ENCODE measurements around the gene DYRK1A.

Gene DYRK1A

DNA sequence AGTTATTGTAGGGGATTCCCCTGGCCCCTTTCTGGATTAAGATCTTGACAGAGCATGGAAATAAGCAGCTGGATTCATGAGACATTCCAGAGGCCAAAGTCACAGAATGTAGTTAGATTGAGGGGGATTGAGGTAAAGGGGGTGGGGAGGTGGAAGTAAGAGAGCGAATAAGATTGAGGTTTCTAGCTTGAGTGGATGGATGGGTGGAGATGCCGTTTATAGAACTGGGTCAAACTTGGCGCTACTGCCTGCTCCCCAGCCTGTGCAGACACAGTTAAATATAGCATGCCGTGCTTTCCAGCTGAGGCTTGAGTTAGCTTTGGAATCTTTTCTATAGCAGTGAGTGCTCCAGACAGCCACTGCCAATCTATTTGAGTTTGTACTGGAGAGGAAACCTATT, 85.7 kb downstream of the DYRK1A start:
- no peak for DNase-seq

- DNase-seq: no peak
Observed at GRCh38 chr21:37453350-37453749, 86.8 kb downstream of the DYRK1A start.

GRCh38 chr21:37454869-37455503, 88.4 kb downstream of the DYRK1A start:
- no peak for DNase-seq

DNA sequence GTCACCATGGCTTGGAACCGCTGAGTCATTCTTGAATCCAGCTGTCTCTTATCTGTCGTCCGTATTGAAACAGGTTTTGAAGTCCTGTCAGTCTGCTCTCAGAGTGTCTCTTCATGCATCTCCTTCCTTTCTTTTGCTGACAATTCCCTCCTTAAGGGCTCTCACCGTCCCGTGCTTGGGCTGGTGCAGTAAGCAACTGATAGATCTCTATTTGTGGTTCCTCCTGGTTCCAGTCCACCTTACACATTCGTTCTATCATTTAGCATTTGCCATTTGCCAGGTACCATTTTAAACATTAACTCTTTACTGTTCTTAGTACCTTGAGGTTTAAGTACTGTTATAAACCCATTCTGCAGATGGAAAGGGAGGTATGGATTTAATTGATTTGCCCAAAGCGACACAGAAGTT, 88.9 kb downstream of the DYRK1A start:
- DNase-seq: no peak

- no peak for DNase-seq
Observed at GRCh38 chr21:37458669-37459276, 92.2 kb downstream of the DYRK1A start.

DNA sequence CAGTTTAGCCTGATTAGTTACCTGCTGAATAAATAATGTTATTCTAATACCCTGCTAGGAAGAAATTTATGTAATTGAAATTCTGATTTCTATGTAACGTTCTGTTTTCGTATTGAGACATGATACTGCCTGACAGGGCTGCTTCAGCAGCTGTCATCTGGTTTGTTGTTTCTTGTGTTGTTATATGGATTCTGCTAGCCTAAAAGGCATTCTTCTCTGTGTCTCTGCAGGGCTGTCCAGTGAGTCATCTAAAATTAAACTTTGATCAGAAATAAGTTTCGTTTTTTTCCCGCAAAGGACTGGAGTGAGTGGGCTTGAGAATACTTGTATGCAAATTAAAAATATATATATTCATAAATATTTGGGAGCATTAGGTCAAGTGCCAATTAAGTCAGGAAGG, 93.0 kb downstream of the DYRK1A start:
- no peak for DNase-seq

GRCh38 chr21:37460196-37460595, 93.6 kb downstream of the DYRK1A start:
- DNase-seq: no peak

GRCh38 chr21:37461479-37461878, 94.9 kb downstream of the DYRK1A start:
- DNase-seq: no peak

- no peak for DNase-seq
Observed at GRCh38 chr21:37462087-37462861, 95.7 kb downstream of the DYRK1A start.

GRCh38 chr21:37463083-37463801, 96.7 kb downstream of the DYRK1A start:
- DNase-seq: no peak

DNA sequence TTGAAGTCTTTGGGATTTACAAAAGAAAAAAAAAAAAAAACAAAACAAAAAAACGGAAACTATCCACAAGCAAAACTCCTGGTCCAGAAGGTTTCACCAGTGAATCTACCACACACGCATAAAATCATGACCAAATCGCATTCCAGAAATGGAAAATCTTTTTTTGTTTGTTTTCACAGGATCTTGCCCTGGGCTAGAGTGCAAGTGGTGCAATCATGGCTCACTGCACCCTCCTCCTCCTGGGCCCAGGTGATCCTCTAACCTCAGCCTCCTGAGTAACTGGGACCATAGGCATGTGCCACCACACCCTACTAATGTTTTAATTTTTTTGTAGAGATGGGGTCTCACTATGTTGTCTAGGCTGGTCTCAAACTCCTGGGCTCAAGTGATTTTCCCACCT, 100.5 kb downstream of the DYRK1A start:
- no peak for DNase-seq

DNA sequence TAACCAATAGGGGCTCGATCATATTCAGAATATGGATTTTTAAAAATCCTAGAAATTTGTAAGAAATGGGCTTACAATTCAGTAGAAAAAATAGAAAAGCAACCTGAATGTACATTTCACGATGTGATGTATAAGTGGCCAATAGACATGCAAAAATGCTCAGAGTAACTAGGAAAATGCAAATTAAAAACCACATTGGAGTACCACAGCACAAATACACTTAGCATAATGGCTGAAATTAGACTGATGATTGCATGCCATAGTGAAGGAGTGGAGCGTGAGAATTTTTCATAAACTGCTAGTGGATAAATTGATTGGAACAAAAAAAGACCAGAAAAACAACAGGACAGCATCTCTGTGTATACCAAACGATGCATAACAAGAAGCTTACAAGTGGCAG, 102.3 kb downstream of the DYRK1A start:
- DNase-seq: no peak

DNA sequence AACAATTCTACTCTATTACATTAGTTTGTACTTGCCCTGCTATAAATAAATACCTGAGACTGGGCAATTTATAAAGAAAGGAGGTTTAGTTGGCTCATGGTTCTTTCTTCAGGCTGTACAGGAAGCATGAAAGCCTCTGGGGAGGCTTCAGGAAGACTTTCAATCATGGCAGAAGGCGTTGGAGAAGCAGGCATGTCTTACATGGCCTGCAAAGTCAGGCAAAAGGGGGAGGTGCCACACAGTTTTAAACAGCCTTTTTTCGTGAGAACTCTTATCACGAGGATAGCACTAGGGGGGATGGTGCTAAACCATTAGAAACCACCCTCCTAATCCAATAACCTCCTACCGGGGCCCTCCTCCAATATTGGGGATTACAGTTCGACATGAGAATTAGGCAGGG, 102.9 kb downstream of the DYRK1A start:
- no peak for DNase-seq

- DNase-seq: no peak
Observed at GRCh38 chr21:37472581-37472980, 106.0 kb downstream of the DYRK1A start.

GRCh38 chr21:37473491-37473890, 106.9 kb downstream of the DYRK1A start:
- DNase-seq: no peak

DNA sequence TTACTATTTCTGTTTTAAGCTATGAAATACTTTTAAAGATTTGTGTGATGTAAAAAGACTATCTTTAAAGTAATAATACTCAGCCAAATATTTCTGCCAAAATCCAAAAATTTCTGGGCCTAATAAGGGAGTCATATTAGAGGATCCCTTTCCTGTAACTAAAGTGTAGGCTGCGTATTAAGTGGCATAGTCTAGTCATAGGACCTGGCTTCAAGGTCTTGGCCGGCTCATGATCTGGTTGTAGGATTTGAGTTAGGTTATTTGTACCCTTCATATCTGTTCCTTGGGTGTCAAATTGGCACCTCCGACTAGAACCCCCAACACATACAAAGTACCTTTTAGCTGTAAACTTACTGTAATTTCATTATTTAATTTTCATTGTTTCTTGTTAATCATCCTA, 107.8 kb downstream of the DYRK1A start:
- DNase-seq: no peak

GRCh38 chr21:37475186-37475868, 108.8 kb downstream of the DYRK1A start:
- DNase-seq: no peak

GRCh38 chr21:37478794-37479193, 112.2 kb downstream of the DYRK1A start:
- DNase-seq: no peak

DNA sequence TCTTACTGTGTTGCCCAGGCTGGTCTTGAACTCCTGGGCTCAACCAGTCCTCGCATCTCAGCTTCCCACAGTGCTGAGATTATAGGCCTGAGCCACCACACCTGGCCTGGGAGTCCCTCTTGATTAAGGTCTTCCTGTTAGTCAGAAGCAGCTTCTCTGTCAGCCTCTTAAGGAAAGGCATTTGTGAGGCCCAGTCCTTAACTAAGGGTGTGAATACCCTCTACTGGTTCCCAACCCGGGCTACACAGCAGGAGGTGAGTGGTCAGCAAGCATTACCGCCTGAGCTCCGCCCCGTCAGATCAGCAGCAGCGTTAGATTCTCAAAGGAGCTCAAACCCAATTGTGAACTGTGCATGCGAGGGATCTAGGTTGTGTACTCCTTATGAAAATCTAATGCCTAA, 117.2 kb downstream of the DYRK1A start:
- no peak for DNase-seq

GRCh38 chr21:37484535-37485474, 118.2 kb downstream of the DYRK1A start:
- DNase-seq: no peak

DNA sequence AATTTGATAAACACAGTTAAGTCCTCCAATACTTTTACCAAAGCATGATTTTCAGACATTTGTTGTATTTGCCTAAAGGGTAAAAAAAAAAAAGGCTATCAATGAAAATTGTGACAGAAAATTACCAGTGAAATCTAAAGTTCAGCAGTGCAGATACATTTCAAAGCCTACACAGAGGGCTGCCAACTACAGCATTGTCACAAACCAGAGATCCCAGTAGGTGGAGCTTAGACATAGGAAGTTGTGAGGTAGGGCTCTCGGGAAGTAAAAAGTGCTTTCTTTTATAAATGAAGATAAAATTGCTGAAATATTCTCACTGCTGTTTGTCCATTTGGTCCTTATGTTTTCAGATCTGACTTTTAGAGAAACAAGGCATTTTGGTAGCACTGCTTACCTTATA, 123.0 kb downstream of the DYRK1A start:
- no peak for DNase-seq

DNA sequence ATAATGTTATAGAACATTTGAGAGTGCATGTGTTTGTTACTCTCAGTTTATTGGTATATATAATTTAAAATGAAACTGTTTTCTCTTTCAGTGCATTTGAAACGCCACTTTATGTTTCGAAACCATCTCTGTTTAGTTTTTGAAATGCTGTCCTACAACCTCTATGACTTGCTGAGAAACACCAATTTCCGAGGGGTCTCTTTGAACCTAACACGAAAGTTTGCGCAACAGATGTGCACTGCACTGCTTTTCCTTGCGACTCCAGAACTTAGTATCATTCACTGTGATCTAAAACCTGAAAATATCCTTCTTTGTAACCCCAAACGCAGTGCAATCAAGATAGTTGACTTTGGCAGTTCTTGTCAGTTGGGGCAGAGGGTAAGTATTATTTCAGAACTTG, 123.5 kb downstream of the DYRK1A start:
- no peak for DNase-seq

Data from DMS153 (cell line).